HCT116 (cell line): ENCODE results near the gene MEGF10. TPM values are rescaled to one million over a fixed set of nuclear protein-coding genes. Genes with fewer than 3 reads are reported as not detected.

Experiments used
- ATAC-seq: fragments of 200-7000 bp; cut with Tn5 transposase; 2 replicates; pipeline ENCODE4 v1.9.1; 2020; ENCODE audit warnings: mild to moderate bottlenecking, moderate library complexity
- BruUV-seq: library from RNA; stranded (reverse); fragments of 400-500 nt; replicated peaks from 2 replicates; lab custom pipeline; 2021; lab: Mats Ljungman, UMichigan
- CTCF ChIA-PET: fragments of 300-600 bp; sonication (Branson Sonifier 250); formaldehyde crosslinking; loops from one replicate; lab custom pipeline; 2021; ENCODE audit warnings: antibody characterized with exemption; lab: Charles Lee
- POLR2A ChIA-PET: fragments of 300-600, 350-600 bp; sonication (Branson Sonifier 250); formaldehyde crosslinking; loops from one replicate; lab custom pipeline; 2021; ENCODE audit warnings: antibody characterized with exemption; lab: Charles Lee
- RAD21 ChIA-PET, 2 experiments: fragments of 300-600 bp; sonication (Branson Sonifier 250); formaldehyde crosslinking; loops; one replicate each; lab custom pipeline; 2023; ENCODE audit warnings: low total read pairs in 2 of 2; ENCODE audit not compliant: uncharacterized antibody in 2 of 2, unreplicated experiment in 2 of 2, low non-redundant PET in 1 of 2; lab: Charles Lee
- DNase-seq: peaks from one replicate; pipeline ENCODE4 v3.0.0-alpha.2; 2010; ENCODE audit warnings: low read depth, low spot score
- H2AFZ ChIP-seq: fragments of 200-600 bp; shearing (Covaris generic), sonication (generic); 2 replicates; pipeline ENCODE4 v1.6.1; 2017; ENCODE audit warnings: low read depth, mixed run types, mixed read lengths, antibody characterized with exemption, low read length; ENCODE audit not compliant: poor library complexity, severe bottlenecking
- H3K27ac ChIP-seq: 2 replicates; pipeline ENCODE4 v1.5.1; 2012; ENCODE audit warnings: low read depth, low read length
- H3K27me3 ChIP-seq: fragments of 200-600 bp; sonication (generic); 2 replicates; pipeline ENCODE4 v1.6.1; 2016; ENCODE audit warnings: mixed run types, low read length, mixed read lengths; ENCODE audit not compliant: insufficient read depth
- H3K36me3 ChIP-seq, 2 experiments: fragments of 200-500 bp in 1 of 2; fragments of 200-600 bp in 1 of 2; sonication (Bioruptor generic) in 1 of 2; sonication (generic) in 1 of 2; 2 replicates each; pipeline versions ENCODE4 v1.5.1 to v1.6.1; 2014 to 2016; ENCODE audit warnings: low read length in 2 of 2, inconsistent platforms in 1 of 2, mixed read lengths in 1 of 2, mixed run types in 1 of 2; ENCODE audit not compliant: insufficient read depth in 2 of 2, control insufficient read depth in 1 of 2
- H3K4me1 ChIP-seq, 2 experiments: fragments of 200-600 bp in 1 of 2; sonication (generic) in 1 of 2; 2 replicates each; pipeline versions ENCODE4 v1.5.1 to v1.6.1; 2012 to 2017; ENCODE audit warnings: low read length in 2 of 2, inconsistent platforms in 1 of 2, mild to moderate bottlenecking in 1 of 2, mixed read lengths in 1 of 2, mixed run types in 1 of 2, moderate library complexity in 1 of 2; ENCODE audit not compliant: insufficient read depth in 2 of 2, control insufficient read depth in 1 of 2
- H3K4me2 ChIP-seq: fragments of 200-600 bp; sonication (generic); 2 replicates; pipeline ENCODE4 v1.6.1; 2017; ENCODE audit warnings: mixed run types, low read length, mixed read lengths
- H3K4me3 ChIP-seq, 2 experiments: fragments of 200-600 bp in 1 of 2; sonication (generic) in 1 of 2; replicated peaks in 1 of 2; 2 replicates each; pipeline ENCODE4 v1.5.1; 2011 to 2016; ENCODE audit warnings: low read length in 2 of 2, control low read depth in 1 of 2, low read depth in 1 of 2, mild to moderate bottlenecking in 1 of 2, mixed read lengths in 1 of 2, mixed run types in 1 of 2
- H3K79me2 ChIP-seq: fragments of 200-600 bp; sonication (generic); 2 replicates; pipeline ENCODE4 v1.6.1; 2017; ENCODE audit warnings: mild to moderate bottlenecking, mixed run types, low read length, moderate library complexity, mixed read lengths; ENCODE audit not compliant: insufficient read depth
- H3K9ac ChIP-seq: fragments of 200-600 bp; sonication (generic); 2 replicates; pipeline ENCODE4 v1.6.1; 2016; ENCODE audit warnings: low read length, mixed read lengths
- H3K9me2 ChIP-seq: fragments of 200-600 bp; sonication (generic), shearing (Covaris generic); 2 replicates; pipeline ENCODE4 v1.6.1; 2017; ENCODE audit warnings: mixed run types, mild to moderate bottlenecking, moderate library complexity; ENCODE audit not compliant: insufficient read depth
- H3K9me3 ChIP-seq, 2 experiments: fragments of 200-500 bp in 1 of 2; fragments of 200-600 bp in 1 of 2; sonication (Bioruptor generic) in 1 of 2; sonication (generic) in 1 of 2; 2 replicates each; pipeline ENCODE4 v1.6.1; 2014 to 2017; ENCODE audit warnings: low read length in 2 of 2, mixed read lengths in 2 of 2, inconsistent platforms in 1 of 2, low read depth in 1 of 2, mild to moderate bottlenecking in 1 of 2, mixed run types in 1 of 2, moderate library complexity in 1 of 2; ENCODE audit not compliant: control insufficient read depth in 1 of 2, insufficient read depth in 1 of 2
- H4K20me1 ChIP-seq: fragments of 200-600 bp; sonication (generic), shearing (Covaris generic); 2 replicates; pipeline ENCODE4 v1.6.1; 2017; ENCODE audit warnings: mixed run types, mild to moderate bottlenecking, moderate library complexity; ENCODE audit not compliant: insufficient read depth
- CBX3 ChIP-seq: IDR thresholded peaks from 2 replicates; pipeline ENCODE4 v1.6.1; 2012; ENCODE audit warnings: low read depth
- CEBPB ChIP-seq: IDR thresholded peaks from 2 replicates; pipeline ENCODE4 v1.6.1; 2012; ENCODE audit warnings: low read depth
- ELF1 ChIP-seq: IDR thresholded peaks from 2 replicates; pipeline ENCODE4 v1.6.1; 2012; ENCODE audit warnings: low read depth, borderline replicate concordance
- EZH2 ChIP-seq: fragments of 200-600 bp; sonication (generic); IDR thresholded peaks from 2 replicates; pipeline ENCODE4 v1.6.1; 2017; ENCODE audit warnings: antibody characterized with exemption, mixed run types
- FOSL1 ChIP-seq: IDR thresholded peaks from 2 replicates; pipeline ENCODE4 v1.6.1; 2012; ENCODE audit warnings: low read depth
- POLR2AphosphoS5 ChIP-seq: IDR thresholded peaks from 2 replicates; pipeline ENCODE4 v1.6.1; 2011; ENCODE audit warnings: mild to moderate bottlenecking, low read depth, low read length, moderate library complexity
- TCF7L2 ChIP-seq: IDR thresholded peaks from 2 replicates; pipeline ENCODE4 v1.7.0; 2011; ENCODE audit warnings: borderline replicate concordance, inconsistent platforms; ENCODE audit not compliant: insufficient read depth, insufficient read length; ENCODE audit errors: extremely low read depth
- ZFX ChIP-seq: fragments of 450-650 bp; IDR thresholded peaks from 2 replicates; pipeline ENCODE4 v1.6.1; 2017
- intact Hi-C: fragments of 100-400 bp; cut with micrococcal nuclease; formaldehyde crosslinking; loops from 2 replicates; pipeline ENCODE4 v1.10.0; 2022
- total RNA-seq: library from RNA; stranded (reverse); gene quantifications from one replicate; pipeline ENCODE4 v1.2.1, GENCODE V29; 2021; ENCODE audit not compliant: unreplicated experiment

MEGF10 gene
- total RNA-seq, 1 experiment from 2014 or later, result 0.02 TPM

DNA sequence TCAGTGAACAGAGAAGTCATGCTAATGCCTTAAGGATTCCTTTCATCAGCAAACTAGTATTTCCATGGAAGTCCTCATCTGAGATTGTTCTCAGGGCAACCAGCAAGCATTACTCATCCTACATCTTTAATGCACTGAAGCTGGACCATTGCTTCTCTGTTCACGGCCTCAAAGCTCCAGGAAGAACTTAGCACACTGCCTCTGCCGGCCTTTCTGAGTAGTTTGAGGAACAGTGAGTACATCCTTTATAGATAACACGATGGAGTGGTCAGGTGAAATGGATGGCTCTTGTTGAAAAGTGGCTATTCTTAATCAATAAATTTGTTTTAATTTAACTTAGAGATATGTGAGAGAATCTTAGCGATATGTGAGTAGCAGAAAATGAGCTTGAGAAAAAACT, 35.8 kb downstream of the MEGF10 start:
- POLR2A ChIA-PET, result no interaction called here
- ATAC-seq, result no peak
- no TSS peak for BruUV-seq

GRCh38 chr5:127326976-127327755, 36.6 kb downstream of the MEGF10 start:
- H4K20me1 ChIP-seq, result no peaks in the 10 kb centered on the region
- H3K4me3 ChIP-seq, result no peak overlapping the region
- no peaks in the 10 kb centered on the region for H3K27me3 ChIP-seq
- intact Hi-C loops, result no loop called here
- no TSS peak for BruUV-seq
- H3K36me3 ChIP-seq, result no peaks in the 10 kb centered on the region
- H3K27ac ChIP-seq, result no peak overlapping the region
- no peaks in the 10 kb centered on the region for H3K9me2 ChIP-seq
- POLR2A ChIA-PET, result no interaction called here
- H2AFZ ChIP-seq, result no peak overlapping the region
- no peak overlapping the region for H3K9ac ChIP-seq
- H3K79me2 ChIP-seq, result no peaks in the 10 kb centered on the region
- H3K9me3 ChIP-seq, result no peaks in the 10 kb centered on the region
- TF ChIP-seq ZFX (no peak), CEBPB (no peak), ELF1 (no peak), CBX3 (no peak)
- no peaks in the 10 kb centered on the region for H3K4me1 ChIP-seq
- DNase-seq, result no peak
- RAD21 ChIA-PET, result no interaction called here
- ATAC-seq, result no peak
- no peak overlapping the region for H3K4me2 ChIP-seq
- CTCF ChIA-PET, result no interaction called here

More for the DNA sequence above, 35.8 kb downstream of the MEGF10 start:
- no peak overlapping the region for H3K9ac ChIP-seq
- H3K27ac ChIP-seq, result no peak overlapping the region
- RAD21 ChIA-PET, result no interaction called here
- no peaks in the 10 kb centered on the region for H3K36me3 ChIP-seq
- no peaks in the 10 kb centered on the region for H4K20me1 ChIP-seq
- DNase-seq, result no peak
- no peak overlapping the region for H3K4me3 ChIP-seq
- H3K27me3 ChIP-seq, result no peaks in the 10 kb centered on the region
- intact Hi-C loops, result no loop called here
- H3K4me1 ChIP-seq, result no peaks in the 10 kb centered on the region
- no peak overlapping the region for H2AFZ ChIP-seq
- no peaks in the 10 kb centered on the region for H3K79me2 ChIP-seq
- no peaks in the 10 kb centered on the region for H3K9me3 ChIP-seq
- no peak for TF ChIP-seq FOSL1
- no peak for TF ChIP-seq EZH2
- TF ChIP-seq POLR2AphosphoS5, result no peak
- no peak for TF ChIP-seq TCF7L2
- H3K9me2 ChIP-seq, result no peaks in the 10 kb centered on the region
- no peak overlapping the region for H3K4me2 ChIP-seq
- CTCF ChIA-PET, result no interaction called here
